GM23338 (cell line): ENCODE results near the gene PTPRF. TPM values are rescaled to one million over a fixed set of nuclear protein-coding genes. Genes with fewer than 3 reads are reported as not detected.
"Not testable (repeated sequence)": the region's sequence is repeated elsewhere in the genome, so short reads cannot be mapped to it uniquely, and the experiment has no call there.

Source experiments
- ATAC-seq: fragments of 200-7000 bp; cut with Tn5 transposase; 3 replicates; pipeline ENCODE4 v1.9.1; 2020
- DNase-seq: peaks from one replicate; pipeline ENCODE4 v3.0.0-alpha.2; 2015; ENCODE audit warnings: low spot score
- H2AFZ ChIP-seq: fragments of 200-600 bp; sonication (generic); 2 replicates; pipeline ENCODE4 v1.8.0; 2016; ENCODE audit warnings: antibody characterized with exemption, mild to moderate bottlenecking, moderate library complexity
- H3F3A ChIP-seq: fragments of 200-600 bp; sonication (generic); replicated peaks from 2 replicates; pipeline ENCODE4 v1.8.0; 2017; ENCODE audit warnings: antibody characterized with exemption, mixed run types, low read depth
- H3K27ac ChIP-seq: fragments of 200-600 bp; sonication (generic); 2 replicates; pipeline ENCODE4 v1.6.1; 2016; ENCODE audit warnings: low read depth
- H3K27me3 ChIP-seq: fragments of 200-600 bp; sonication (generic); 2 replicates; pipeline ENCODE4 v1.8.0; 2016; ENCODE audit warnings: mild to moderate bottlenecking, mixed run types, moderate library complexity; ENCODE audit not compliant: insufficient read depth
- H3K36me3 ChIP-seq: fragments of 200-600 bp; sonication (generic); 2 replicates; pipeline ENCODE4 v1.8.0; 2016; ENCODE audit warnings: mild to moderate bottlenecking; ENCODE audit not compliant: insufficient read depth
- H3K4me1 ChIP-seq: fragments of 200-600 bp; sonication (generic); 2 replicates; pipeline ENCODE4 v1.8.0; 2016; ENCODE audit warnings: mild to moderate bottlenecking, moderate library complexity; ENCODE audit not compliant: insufficient read depth
- H3K4me2 ChIP-seq: fragments of 200-600 bp; sonication (generic); 2 replicates; pipeline ENCODE4 v1.7.1; 2017; ENCODE audit warnings: mixed run types
- H3K4me3 ChIP-seq: fragments of 200-600 bp; sonication (generic); 2 replicates; pipeline ENCODE4 v1.6.1; 2016; ENCODE audit warnings: mixed run types
- H3K79me2 ChIP-seq: fragments of 200-600 bp; sonication (generic); replicated peaks from 2 replicates; pipeline ENCODE4 v1.8.0; 2017; ENCODE audit warnings: mild to moderate bottlenecking; ENCODE audit not compliant: insufficient read depth
- H3K9me2 ChIP-seq: fragments of 200-600 bp; sonication (generic); 2 replicates; pipeline ENCODE4 v1.8.0; 2017; ENCODE audit not compliant: insufficient read depth
- H4K20me1 ChIP-seq: fragments of 200-600 bp; sonication (generic); replicated peaks from 2 replicates; pipeline ENCODE4 v1.8.0; 2017; ENCODE audit warnings: mild to moderate bottlenecking; ENCODE audit not compliant: insufficient read depth
- H3K27ac Mint-ChIP-seq: 2 replicates; pipeline ENCODE4 v1.8.0; 2020; ENCODE audit warnings: inconsistent platforms, mild to moderate bottlenecking, moderate library complexity, mixed read lengths
- H3K27me3 Mint-ChIP-seq: 3 replicates; pipeline ENCODE4 v1.8.0; 2022; ENCODE audit warnings: low read depth, mild to moderate bottlenecking, moderate library complexity, mixed read lengths, inconsistent platforms; ENCODE audit not compliant: insufficient read depth, poor library complexity
- H3K36me3 Mint-ChIP-seq: 3 replicates; pipeline ENCODE4 v1.8.0; 2021; ENCODE audit warnings: low read depth, mild to moderate bottlenecking, inconsistent platforms, moderate library complexity, mixed read lengths
- H3K4me1 Mint-ChIP-seq: 3 replicates; pipeline ENCODE4 v1.8.0; 2020; ENCODE audit warnings: mild to moderate bottlenecking, inconsistent platforms, mixed read lengths
- H3K4me3 Mint-ChIP-seq: 3 replicates; pipeline ENCODE4 v1.8.0; 2021; ENCODE audit warnings: moderate library complexity, mild to moderate bottlenecking, inconsistent platforms, mixed read lengths
- H3K9me3 Mint-ChIP-seq: 3 replicates; pipeline ENCODE4 v1.8.0; 2020; ENCODE audit warnings: moderate library complexity, mild to moderate bottlenecking, inconsistent platforms, mixed read lengths
- CREB1 ChIP-seq: fragments of 250-450 bp; sonication (Bioruptor Pico); IDR thresholded peaks from 2 replicates; pipeline ENCODE4 v1.5.0; 2020; ENCODE audit warnings: low read depth, mild to moderate bottlenecking, moderate library complexity
- EZH2phosphoT487 ChIP-seq: fragments of 200-600 bp; sonication (generic); IDR thresholded peaks from one replicate; pipeline ENCODE4 v1.8.1; 2018; ENCODE audit warnings: antibody characterized with exemption; ENCODE audit not compliant: unreplicated experiment
- NANOG ChIP-seq: IDR thresholded peaks from 2 replicates; pipeline ENCODE4 v1.6.1; 2016; ENCODE audit warnings: antibody characterized with exemption, borderline replicate concordance
- POLR2AphosphoS5 ChIP-seq: IDR thresholded peaks from 2 replicates; pipeline ENCODE4 v1.6.1; 2016; ENCODE audit warnings: antibody characterized with exemption, low read depth
- ZNF114 ChIP-seq: fragments of 250-450 bp; sonication (Bioruptor Pico); IDR thresholded peaks from 2 replicates; pipeline ENCODE4 v1.5.0; 2020; ENCODE audit warnings: mild to moderate bottlenecking, moderate library complexity
- ZNF331 ChIP-seq: fragments of 250-450 bp; sonication (Bioruptor Pico); IDR thresholded peaks from 2 replicates; pipeline ENCODE4 v1.5.0; 2020; ENCODE audit warnings: low read depth, mild to moderate bottlenecking, moderate library complexity
- polyA plus RNA-seq: library from polyadenylated mRNA; unstranded; fragments of >200 nt; fragmentation: Nextera tagmentation; extraction: Ambion mirVana; gene quantifications from 2 replicates; pipeline ENCODE4 v1.2.1, GENCODE V29; 2016
- total RNA-seq: library from RNA; depleted of rRNA; stranded (reverse); fragments of >200 nt; shearing (Covaris generic); gene quantifications from 2 replicates; pipeline ENCODE4 v1.2.3, GENCODE V29; 2014
- TF ChIP-seq, protein P1 (sequence below): IDR thresholded peaks from one replicate; pipeline ENCODE4 v1.6.1; 2018; ENCODE audit warnings: antibody characterized with exemption; ENCODE audit not compliant: unreplicated experiment
- TF ChIP-seq, protein P2 (sequence below), 2 experiments: fragments of 200-600 bp in 1 of 2; sonication (generic) in 1 of 2; conservative IDR thresholded peaks; 2 replicates each; pipeline versions ENCODE4 v1.5.1 to v1.6.1; 2016 to 2017; ENCODE audit warnings: antibody characterized with exemption in 2 of 2, low read depth in 2 of 2, mild to moderate bottlenecking in 2 of 2, moderate library complexity in 1 of 2
- TF ChIP-seq, protein P3 (sequence below): IDR thresholded peaks from 2 replicates; pipeline ENCODE4 v1.6.1; 2016; ENCODE audit warnings: antibody characterized with exemption

Gene PTPRF
- total and polyA plus RNA-seq, 2 experiments from 2014 or later = 52.4 to 173 TPM

DNA sequence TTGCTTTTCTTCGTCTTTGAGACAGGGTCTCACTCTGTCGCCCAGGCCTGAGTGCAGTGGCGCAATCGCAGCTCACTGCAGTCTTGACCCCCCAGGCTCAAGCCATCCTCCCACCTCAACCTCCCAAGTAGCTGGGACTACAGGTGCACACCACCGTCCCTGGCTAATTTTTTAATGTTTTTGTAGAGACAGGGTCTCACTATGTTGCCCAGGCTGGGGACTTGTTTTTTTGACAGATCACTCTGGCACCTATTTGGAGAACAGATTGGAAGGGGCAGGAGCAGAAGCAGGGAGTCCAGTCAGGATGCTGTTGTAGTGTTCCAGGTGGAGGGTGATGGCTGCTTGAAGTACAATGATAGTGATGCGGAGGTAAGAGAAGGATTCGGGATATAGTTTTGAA lies 106.6 kb downstream of the PTPRF start (continued):
- TF ChIP-seq, protein P1, sequence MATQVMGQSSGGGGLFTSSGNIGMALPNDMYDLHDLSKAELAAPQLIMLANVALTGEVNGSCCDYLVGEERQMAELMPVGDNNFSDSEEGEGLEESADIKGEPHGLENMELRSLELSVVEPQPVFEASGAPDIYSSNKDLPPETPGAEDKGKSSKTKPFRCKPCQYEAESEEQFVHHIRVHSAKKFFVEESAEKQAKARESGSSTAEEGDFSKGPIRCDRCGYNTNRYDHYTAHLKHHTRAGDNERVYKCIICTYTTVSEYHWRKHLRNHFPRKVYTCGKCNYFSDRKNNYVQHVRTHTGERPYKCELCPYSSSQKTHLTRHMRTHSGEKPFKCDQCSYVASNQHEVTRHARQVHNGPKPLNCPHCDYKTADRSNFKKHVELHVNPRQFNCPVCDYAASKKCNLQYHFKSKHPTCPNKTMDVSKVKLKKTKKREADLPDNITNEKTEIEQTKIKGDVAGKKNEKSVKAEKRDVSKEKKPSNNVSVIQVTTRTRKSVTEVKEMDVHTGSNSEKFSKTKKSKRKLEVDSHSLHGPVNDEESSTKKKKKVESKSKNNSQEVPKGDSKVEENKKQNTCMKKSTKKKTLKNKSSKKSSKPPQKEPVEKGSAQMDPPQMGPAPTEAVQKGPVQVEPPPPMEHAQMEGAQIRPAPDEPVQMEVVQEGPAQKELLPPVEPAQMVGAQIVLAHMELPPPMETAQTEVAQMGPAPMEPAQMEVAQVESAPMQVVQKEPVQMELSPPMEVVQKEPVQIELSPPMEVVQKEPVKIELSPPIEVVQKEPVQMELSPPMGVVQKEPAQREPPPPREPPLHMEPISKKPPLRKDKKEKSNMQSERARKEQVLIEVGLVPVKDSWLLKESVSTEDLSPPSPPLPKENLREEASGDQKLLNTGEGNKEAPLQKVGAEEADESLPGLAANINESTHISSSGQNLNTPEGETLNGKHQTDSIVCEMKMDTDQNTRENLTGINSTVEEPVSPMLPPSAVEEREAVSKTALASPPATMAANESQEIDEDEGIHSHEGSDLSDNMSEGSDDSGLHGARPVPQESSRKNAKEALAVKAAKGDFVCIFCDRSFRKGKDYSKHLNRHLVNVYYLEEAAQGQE = no peak
- no peak for TF ChIP-seq NANOG
- no peak for TF ChIP-seq CREB1 (CRISPR knock-in tag)
- no peak for TF ChIP-seq EZH2phosphoT487
- TF ChIP-seq ZNF331 = no peak
- no peak for TF ChIP-seq POLR2AphosphoS5

DNA sequence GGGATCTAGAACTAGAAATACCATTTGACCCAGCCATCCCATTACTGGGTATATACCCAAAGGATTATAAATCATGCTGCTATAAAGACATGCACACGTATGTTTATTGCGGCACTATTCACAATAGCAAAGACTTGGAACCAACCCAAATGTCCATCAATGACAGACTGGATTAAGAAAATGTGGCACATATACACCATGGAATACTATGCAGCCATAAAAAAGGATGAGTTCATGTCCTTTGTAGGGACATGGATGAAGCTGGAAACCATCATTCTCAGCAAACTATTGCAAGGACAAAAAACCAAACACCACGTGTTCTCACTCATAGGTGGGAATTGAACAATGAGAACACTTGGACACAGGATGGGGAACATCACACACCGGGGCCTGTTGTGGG lies 107.7 kb downstream of the PTPRF start:
- H3K27ac ChIP-seq, H2AFZ ChIP-seq, H3K27ac Mint-ChIP-seq, DNase-seq, H3K4me2 ChIP-seq, H3K9me3 Mint-ChIP-seq, H3K27me3 ChIP-seq, H3K4me3 Mint-ChIP-seq, H3K27me3 Mint-ChIP-seq, H3F3A ChIP-seq, H3K79me2 ChIP-seq, H3K4me1 ChIP-seq, H3K36me3 Mint-ChIP-seq, H4K20me1 ChIP-seq, H3K9me2 ChIP-seq, H3K4me3 ChIP-seq, H3K36me3 ChIP-seq, ATAC-seq, H3K4me1 Mint-ChIP-seq: not testable (repeated sequence)

DNA sequence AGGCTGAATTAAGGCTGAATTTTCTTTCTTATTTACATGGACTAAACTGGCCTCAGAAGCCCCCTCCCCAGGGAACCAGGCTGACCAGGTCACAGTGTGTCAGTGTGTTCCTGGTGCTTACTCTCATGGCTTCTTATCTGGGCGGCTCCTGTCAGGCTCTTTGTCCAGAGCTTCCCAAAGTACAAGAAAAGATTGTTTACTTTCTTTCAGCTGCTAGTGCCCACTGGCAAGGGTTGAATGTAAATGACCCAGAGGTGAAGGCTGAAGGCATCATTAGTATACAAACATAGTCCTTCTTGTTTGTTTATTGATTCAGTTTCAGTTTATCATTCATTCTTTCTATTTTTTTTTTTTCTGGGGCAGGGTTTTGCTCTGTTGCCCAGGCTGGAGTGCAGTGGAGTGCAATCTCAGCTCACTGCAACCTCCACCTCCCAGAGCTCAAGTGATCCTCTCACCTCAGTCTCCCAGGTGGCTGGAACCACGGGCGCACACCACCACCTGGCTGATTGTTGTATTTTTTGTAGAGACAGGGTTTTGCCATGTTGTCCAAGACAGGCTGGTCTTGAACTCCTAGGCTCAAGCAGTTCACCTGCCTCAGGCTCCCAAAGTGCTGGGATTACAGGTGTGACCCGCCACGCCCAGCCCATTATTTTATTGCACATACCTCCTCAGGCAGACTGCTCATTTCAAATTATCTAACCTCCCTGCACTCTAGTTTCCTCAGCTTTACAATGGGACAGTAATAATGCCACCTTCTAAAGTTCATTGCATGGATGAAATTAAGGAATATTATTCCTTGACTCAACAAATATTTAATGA lies 109.5 kb downstream of the PTPRF start:
- no peak overlapping the region for H3K4me3 ChIP-seq
- H3K4me2 ChIP-seq = no peak overlapping the region
- H3K79me2 ChIP-seq = no peaks in the 10 kb centered on the region
- no peaks in the 10 kb centered on the region for H3K4me1 ChIP-seq
- no peaks in the 10 kb centered on the region for H3K9me2 ChIP-seq
- H3K4me1 Mint-ChIP-seq = no peaks in the 10 kb centered on the region
- H3K36me3 Mint-ChIP-seq = no peaks in the 10 kb centered on the region
- H3K4me3 Mint-ChIP-seq = no peak overlapping the region
- no peak overlapping the region for H3K27ac ChIP-seq
- H3K27me3 ChIP-seq = no peaks in the 10 kb centered on the region
- DNase-seq = no peak
- peaks cover 2% of the 10 kb centered on the region for H3K27me3 Mint-ChIP-seq
- TF ChIP-seq, protein P2, sequence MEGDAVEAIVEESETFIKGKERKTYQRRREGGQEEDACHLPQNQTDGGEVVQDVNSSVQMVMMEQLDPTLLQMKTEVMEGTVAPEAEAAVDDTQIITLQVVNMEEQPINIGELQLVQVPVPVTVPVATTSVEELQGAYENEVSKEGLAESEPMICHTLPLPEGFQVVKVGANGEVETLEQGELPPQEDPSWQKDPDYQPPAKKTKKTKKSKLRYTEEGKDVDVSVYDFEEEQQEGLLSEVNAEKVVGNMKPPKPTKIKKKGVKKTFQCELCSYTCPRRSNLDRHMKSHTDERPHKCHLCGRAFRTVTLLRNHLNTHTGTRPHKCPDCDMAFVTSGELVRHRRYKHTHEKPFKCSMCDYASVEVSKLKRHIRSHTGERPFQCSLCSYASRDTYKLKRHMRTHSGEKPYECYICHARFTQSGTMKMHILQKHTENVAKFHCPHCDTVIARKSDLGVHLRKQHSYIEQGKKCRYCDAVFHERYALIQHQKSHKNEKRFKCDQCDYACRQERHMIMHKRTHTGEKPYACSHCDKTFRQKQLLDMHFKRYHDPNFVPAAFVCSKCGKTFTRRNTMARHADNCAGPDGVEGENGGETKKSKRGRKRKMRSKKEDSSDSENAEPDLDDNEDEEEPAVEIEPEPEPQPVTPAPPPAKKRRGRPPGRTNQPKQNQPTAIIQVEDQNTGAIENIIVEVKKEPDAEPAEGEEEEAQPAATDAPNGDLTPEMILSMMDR (conservative IDR thresholded peaks at IDR 0.05; ENCODE audit: low read depth in 2 of 2) = peak in 1 of 2 experiments; percentile 20; a peak in 2 of 4 replicates
- TF ChIP-seq, protein P3, sequence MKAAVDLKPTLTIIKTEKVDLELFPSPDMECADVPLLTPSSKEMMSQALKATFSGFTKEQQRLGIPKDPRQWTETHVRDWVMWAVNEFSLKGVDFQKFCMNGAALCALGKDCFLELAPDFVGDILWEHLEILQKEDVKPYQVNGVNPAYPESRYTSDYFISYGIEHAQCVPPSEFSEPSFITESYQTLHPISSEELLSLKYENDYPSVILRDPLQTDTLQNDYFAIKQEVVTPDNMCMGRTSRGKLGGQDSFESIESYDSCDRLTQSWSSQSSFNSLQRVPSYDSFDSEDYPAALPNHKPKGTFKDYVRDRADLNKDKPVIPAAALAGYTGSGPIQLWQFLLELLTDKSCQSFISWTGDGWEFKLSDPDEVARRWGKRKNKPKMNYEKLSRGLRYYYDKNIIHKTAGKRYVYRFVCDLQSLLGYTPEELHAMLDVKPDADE = no peak
- no peak for TF ChIP-seq ZNF114 (CRISPR knock-in tag)
- peaks cover 3% of the 10 kb centered on the region; the same call in 1 of the 3 replicates for H3K9me3 Mint-ChIP-seq
- H3F3A ChIP-seq = no peaks in the 10 kb centered on the region
- ATAC-seq = peak; percentile 51
- no peaks in the 10 kb centered on the region for H4K20me1 ChIP-seq
- no peak overlapping the region for H3K27ac Mint-ChIP-seq
- H2AFZ ChIP-seq = no peak overlapping the region
- no peaks in the 10 kb centered on the region for H3K36me3 ChIP-seq
